ENCODE data around the gene SETDB1. TPM values are rescaled to one million over a fixed set of nuclear protein-coding genes. Genes with fewer than 3 reads are reported as not detected.

SETDB1 gene
- polyA plus RNA-seq, 1 donor from 2014 or later, result 39.1 TPM

DNA sequence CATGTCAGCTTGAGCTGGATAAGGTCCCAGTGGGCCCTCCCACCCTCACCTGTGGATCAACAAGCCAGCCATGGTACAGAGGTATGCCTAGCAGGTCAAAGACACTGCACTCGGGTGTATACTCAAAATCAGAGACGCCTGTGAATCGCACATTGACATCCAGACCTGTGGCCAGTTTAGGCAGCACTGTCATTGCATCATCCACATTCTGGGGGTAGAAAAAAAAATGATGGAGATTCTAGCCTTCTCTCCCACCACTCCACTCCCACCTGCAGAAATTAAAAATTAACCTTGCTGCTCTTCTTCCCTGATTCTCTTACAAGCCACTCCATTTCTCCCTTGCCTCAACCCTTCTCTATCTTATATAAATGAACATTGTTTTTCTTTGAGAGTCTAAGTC, 74.2 kb downstream of the SETDB1 start:
- Histone ChIP-seq H3K4me3 (ENCODE audit: low read length) (no peak overlapping the region), H4K20me1 (ENCODE audit: insufficient read depth) (no peaks in the 10 kb centered on the region), H3F3A (ENCODE audit: insufficient read depth, low read length, poor library complexity, severe bottlenecking) (no peaks in the 10 kb centered on the region), H3K9me3 (ENCODE audit: low read length) (no peaks in the 10 kb centered on the region), H3K4me2 (ENCODE audit: low read length) (no peak overlapping the region), H3K27ac (ENCODE audit: low read length) (no peak overlapping the region), H3K9ac (ENCODE audit: low read length) (no peak overlapping the region), H3K9me2 (ENCODE audit: insufficient read depth, low read length) (no peaks in the 10 kb centered on the region), H2AFZ (ENCODE audit: low read depth, low read length) (no peak overlapping the region), H3K27me3 (ENCODE audit: insufficient read depth, low read depth, low read length) (no peaks in the 10 kb centered on the region), H3K79me2 (replicated peaks; ENCODE audit: insufficient read depth, low read length) (peaks cover 20% of the 10 kb centered on the region), H3K36me3 (ENCODE audit: insufficient read depth, low read length) (no peaks in the 10 kb centered on the region)
- no peak for TF ChIP-seq POLR2AphosphoS5 (IDR thresholded peaks at IDR 0.05)
- no peak for TF ChIP-seq TAF1 (IDR thresholded peaks at IDR 0.05; ENCODE audit: low read depth)
- TF ChIP-seq, protein P1, sequence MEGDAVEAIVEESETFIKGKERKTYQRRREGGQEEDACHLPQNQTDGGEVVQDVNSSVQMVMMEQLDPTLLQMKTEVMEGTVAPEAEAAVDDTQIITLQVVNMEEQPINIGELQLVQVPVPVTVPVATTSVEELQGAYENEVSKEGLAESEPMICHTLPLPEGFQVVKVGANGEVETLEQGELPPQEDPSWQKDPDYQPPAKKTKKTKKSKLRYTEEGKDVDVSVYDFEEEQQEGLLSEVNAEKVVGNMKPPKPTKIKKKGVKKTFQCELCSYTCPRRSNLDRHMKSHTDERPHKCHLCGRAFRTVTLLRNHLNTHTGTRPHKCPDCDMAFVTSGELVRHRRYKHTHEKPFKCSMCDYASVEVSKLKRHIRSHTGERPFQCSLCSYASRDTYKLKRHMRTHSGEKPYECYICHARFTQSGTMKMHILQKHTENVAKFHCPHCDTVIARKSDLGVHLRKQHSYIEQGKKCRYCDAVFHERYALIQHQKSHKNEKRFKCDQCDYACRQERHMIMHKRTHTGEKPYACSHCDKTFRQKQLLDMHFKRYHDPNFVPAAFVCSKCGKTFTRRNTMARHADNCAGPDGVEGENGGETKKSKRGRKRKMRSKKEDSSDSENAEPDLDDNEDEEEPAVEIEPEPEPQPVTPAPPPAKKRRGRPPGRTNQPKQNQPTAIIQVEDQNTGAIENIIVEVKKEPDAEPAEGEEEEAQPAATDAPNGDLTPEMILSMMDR (IDR thresholded peaks at IDR 0.05; ENCODE audit: poor library complexity, severe bottlenecking), result no peak
- TF ChIP-seq EP300 (conservative IDR thresholded peaks at IDR 0.05; ENCODE audit: poor library complexity, severe bottlenecking), result no peak
- TF ChIP-seq, protein P2, sequence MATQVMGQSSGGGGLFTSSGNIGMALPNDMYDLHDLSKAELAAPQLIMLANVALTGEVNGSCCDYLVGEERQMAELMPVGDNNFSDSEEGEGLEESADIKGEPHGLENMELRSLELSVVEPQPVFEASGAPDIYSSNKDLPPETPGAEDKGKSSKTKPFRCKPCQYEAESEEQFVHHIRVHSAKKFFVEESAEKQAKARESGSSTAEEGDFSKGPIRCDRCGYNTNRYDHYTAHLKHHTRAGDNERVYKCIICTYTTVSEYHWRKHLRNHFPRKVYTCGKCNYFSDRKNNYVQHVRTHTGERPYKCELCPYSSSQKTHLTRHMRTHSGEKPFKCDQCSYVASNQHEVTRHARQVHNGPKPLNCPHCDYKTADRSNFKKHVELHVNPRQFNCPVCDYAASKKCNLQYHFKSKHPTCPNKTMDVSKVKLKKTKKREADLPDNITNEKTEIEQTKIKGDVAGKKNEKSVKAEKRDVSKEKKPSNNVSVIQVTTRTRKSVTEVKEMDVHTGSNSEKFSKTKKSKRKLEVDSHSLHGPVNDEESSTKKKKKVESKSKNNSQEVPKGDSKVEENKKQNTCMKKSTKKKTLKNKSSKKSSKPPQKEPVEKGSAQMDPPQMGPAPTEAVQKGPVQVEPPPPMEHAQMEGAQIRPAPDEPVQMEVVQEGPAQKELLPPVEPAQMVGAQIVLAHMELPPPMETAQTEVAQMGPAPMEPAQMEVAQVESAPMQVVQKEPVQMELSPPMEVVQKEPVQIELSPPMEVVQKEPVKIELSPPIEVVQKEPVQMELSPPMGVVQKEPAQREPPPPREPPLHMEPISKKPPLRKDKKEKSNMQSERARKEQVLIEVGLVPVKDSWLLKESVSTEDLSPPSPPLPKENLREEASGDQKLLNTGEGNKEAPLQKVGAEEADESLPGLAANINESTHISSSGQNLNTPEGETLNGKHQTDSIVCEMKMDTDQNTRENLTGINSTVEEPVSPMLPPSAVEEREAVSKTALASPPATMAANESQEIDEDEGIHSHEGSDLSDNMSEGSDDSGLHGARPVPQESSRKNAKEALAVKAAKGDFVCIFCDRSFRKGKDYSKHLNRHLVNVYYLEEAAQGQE (IDR thresholded peaks at IDR 0.05; ENCODE audit: borderline replicate concordance), result no peak
- no peak for TF ChIP-seq EZH2 (IDR thresholded peaks at IDR 0.05; ENCODE audit: borderline replicate concordance, insufficient read depth, low read length, poor library complexity, severe bottlenecking)
- TF ChIP-seq SMC3 (conservative IDR thresholded peaks at IDR 0.05; ENCODE audit: poor library complexity), result no peak
- TF ChIP-seq MXI1 (conservative IDR thresholded peaks at IDR 0.05; ENCODE audit: poor library complexity, severe bottlenecking), result no peak
- TF ChIP-seq RAD21 (conservative IDR thresholded peaks at IDR 0.05), result no peak

DNA sequence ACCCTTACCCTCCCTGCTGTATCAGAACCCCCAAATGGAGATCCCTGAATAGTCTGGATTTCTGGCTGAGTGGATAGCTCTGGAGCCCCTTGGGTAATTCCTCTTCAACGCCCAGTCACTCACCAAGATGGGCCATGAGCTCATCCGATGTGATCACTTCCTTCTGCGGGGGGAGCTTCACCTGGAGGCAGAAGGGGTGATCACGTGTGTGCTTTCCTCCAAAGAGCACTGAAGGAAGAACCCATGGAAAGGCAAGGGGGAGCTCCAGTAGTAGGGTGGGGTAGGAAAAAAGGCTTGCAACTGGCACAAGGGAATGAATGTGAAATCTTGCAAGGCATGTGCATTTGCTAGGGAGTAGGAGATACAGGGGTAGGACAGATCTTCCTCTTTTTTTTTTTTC, 75.4 kb downstream of the SETDB1 start:
- Histone ChIP-seq H3K9me3 (ENCODE audit: low read length) (no peaks in the 10 kb centered on the region), H3K79me2 (replicated peaks; ENCODE audit: insufficient read depth, low read length) (peaks cover 27% of the 10 kb centered on the region), H3K4me2 (ENCODE audit: low read length) (no peak overlapping the region), H3K4me3 (ENCODE audit: low read length) (no peak overlapping the region), H3K27ac (ENCODE audit: low read length) (no peak overlapping the region), H3K36me3 (ENCODE audit: insufficient read depth, low read length) (no peaks in the 10 kb centered on the region), H3K9me2 (ENCODE audit: insufficient read depth, low read length) (no peaks in the 10 kb centered on the region), H2AFZ (ENCODE audit: low read depth, low read length) (no peak overlapping the region), H3K9ac (ENCODE audit: low read length) (no peak overlapping the region), H3K27me3 (ENCODE audit: insufficient read depth, low read depth, low read length) (no peaks in the 10 kb centered on the region), H4K20me1 (ENCODE audit: insufficient read depth) (no peaks in the 10 kb centered on the region), H3F3A (ENCODE audit: insufficient read depth, low read length, poor library complexity, severe bottlenecking) (no peaks in the 10 kb centered on the region)
- TF ChIP-seq TAF1 (IDR thresholded peaks at IDR 0.05; ENCODE audit: low read depth), result no peak
- no peak for TF ChIP-seq POLR2AphosphoS5 (IDR thresholded peaks at IDR 0.05)
- no peak for TF ChIP-seq RAD21 (conservative IDR thresholded peaks at IDR 0.05)
- no peak for TF ChIP-seq MXI1 (conservative IDR thresholded peaks at IDR 0.05; ENCODE audit: poor library complexity, severe bottlenecking)
- TF ChIP-seq, protein P2 (IDR thresholded peaks at IDR 0.05; ENCODE audit: borderline replicate concordance), result no peak
- TF ChIP-seq, protein P1 (IDR thresholded peaks at IDR 0.05; ENCODE audit: poor library complexity, severe bottlenecking), result no peak
- no peak for TF ChIP-seq SMC3 (conservative IDR thresholded peaks at IDR 0.05; ENCODE audit: poor library complexity)
- no peak for TF ChIP-seq EP300 (conservative IDR thresholded peaks at IDR 0.05; ENCODE audit: poor library complexity, severe bottlenecking)
- no peak for TF ChIP-seq EZH2 (IDR thresholded peaks at IDR 0.05; ENCODE audit: borderline replicate concordance, insufficient read depth, low read length, poor library complexity, severe bottlenecking)

Data from neural cell (in vitro differentiated cells).